PC-9 (cell line): Measurements from ENCODE around the gene HK3. TPM values are rescaled to one million over a fixed set of nuclear protein-coding genes. Genes with fewer than 3 reads are reported as not detected.
A peak's percentile ranks its signal among the peaks of the same experiment; 100 is the strongest.

Source experiments
- BruUV-seq: library from RNA; stranded (reverse); fragments of 400-500 nt; replicated peaks from 2 replicates; lab custom pipeline; 2021; lab: Mats Ljungman, UMichigan
- CTCF ChIA-PET: fragments of 300-600 bp; sonication (Branson Sonifier 250); formaldehyde crosslinking; loops from one replicate; lab custom pipeline; 2022; ENCODE audit warnings: antibody characterized with exemption; lab: Charles Lee
- POLR2A ChIA-PET: fragments of 300-600 bp; sonication (Branson Sonifier 250); formaldehyde crosslinking; loops from one replicate; lab custom pipeline; 2022; ENCODE audit warnings: antibody characterized with exemption; ENCODE audit not compliant: unreplicated experiment; lab: Charles Lee
- DNase-seq, 2 experiments: peaks; one replicate each; pipeline versions ENCODE4 v3.0.0 to v3.0.0-alpha.2; 2015 to 2022; ENCODE audit warnings: mixed read lengths in 1 of 2
- H2AFZ ChIP-seq: fragments of 200-600 bp; sonication (generic); 2 replicates; pipeline ENCODE4 v1.8.1; 2017; ENCODE audit warnings: antibody characterized with exemption
- H3F3A ChIP-seq: fragments of 200-600 bp; sonication (generic); 2 replicates; pipeline ENCODE4 v1.8.1; 2017; ENCODE audit warnings: antibody characterized with exemption, mild to moderate bottlenecking, low read depth; ENCODE audit not compliant: insufficient read depth
- H3K27ac ChIP-seq: fragments of 200-600 bp; sonication (generic); 2 replicates; pipeline ENCODE4 v1.6.1; 2016; ENCODE audit warnings: mixed run types
- H3K27me3 ChIP-seq: fragments of 200-600 bp; sonication (generic); 2 replicates; pipeline ENCODE4 v1.6.1; 2016; ENCODE audit warnings: low read depth, mixed run types; ENCODE audit not compliant: insufficient read depth
- H3K36me3 ChIP-seq: fragments of 200-600 bp; sonication (generic); 2 replicates; pipeline ENCODE4 v1.6.1; 2016; ENCODE audit warnings: low read depth, mixed run types
- H3K4me1 ChIP-seq: fragments of 200-600 bp; sonication (generic); replicated peaks from 2 replicates; pipeline ENCODE4 v1.6.1; 2016; ENCODE audit warnings: mixed run types; ENCODE audit not compliant: insufficient read depth
- H3K4me2 ChIP-seq: fragments of 200-600 bp; sonication (generic); 2 replicates; pipeline ENCODE4 v1.6.1; 2017; ENCODE audit warnings: mixed run types
- H3K4me3 ChIP-seq: fragments of 200-600 bp; sonication (generic); 2 replicates; pipeline ENCODE4 v1.6.1; 2016; ENCODE audit warnings: mixed run types
- H3K79me2 ChIP-seq: fragments of 200-600 bp; sonication (generic); 2 replicates; pipeline ENCODE4 v1.6.1; 2017; ENCODE audit warnings: low read depth, mixed run types
- H3K9me2 ChIP-seq: fragments of 200-600 bp; sonication (generic); 2 replicates; pipeline ENCODE4 v1.8.1; 2017; ENCODE audit warnings: mild to moderate bottlenecking; ENCODE audit not compliant: insufficient read depth
- H3K9me3 ChIP-seq: fragments of 200-600 bp; sonication (generic); 2 replicates; pipeline ENCODE4 v1.8.1; 2016; ENCODE audit warnings: low read depth; ENCODE audit not compliant: insufficient read depth
- H4K20me1 ChIP-seq: fragments of 200-600 bp; sonication (generic); 2 replicates; pipeline ENCODE4 v1.8.1; 2017; ENCODE audit not compliant: insufficient read depth
- CTCF ChIP-seq: fragments of 200-600 bp; sonication (generic); conservative IDR thresholded peaks from 2 replicates; pipeline ENCODE4 v1.6.1; 2017; ENCODE audit warnings: mixed run types, antibody characterized with exemption, mild to moderate bottlenecking, moderate library complexity
- EZH2 ChIP-seq: fragments of 200-600 bp; sonication (generic); IDR thresholded peaks from 2 replicates; pipeline ENCODE4 v1.8.0; 2017; ENCODE audit warnings: antibody characterized with exemption, low read depth
- intact Hi-C: fragments of 100-400 bp; cut with micrococcal nuclease; formaldehyde crosslinking; loops from one replicate; pipeline ENCODE4 v1.10.0; 2022; ENCODE audit not compliant: unreplicated experiment
- total RNA-seq: library from RNA; stranded (reverse); gene quantifications from 2 replicates; pipeline ENCODE4 v1.2.3, GENCODE V29; 2021

Gene HK3
- total RNA-seq, 1 experiment from 2014 or later = not detected

- intact Hi-C loops = loop anchor here (2.0 kb wide), 1 partner anchor 21 kb away; no protein-coding TSS in a partner anchor
- ChIA-PET CTCF (no interaction called here), POLR2A (no interaction called here)
- TF ChIP-seq CTCF = no peak
- TF ChIP-seq EZH2 = no peak
- H3K4me1 ChIP-seq = peaks cover 27% of the 10 kb centered on the region
- no peaks in the 10 kb centered on the region for H3K27me3 ChIP-seq
- no peaks in the 10 kb centered on the region for H3K36me3 ChIP-seq
- no peak overlapping the region for H2AFZ ChIP-seq
- no peak overlapping the region for H3K27ac ChIP-seq
- no peaks in the 10 kb centered on the region for H3K9me2 ChIP-seq
- no TSS peak for BruUV-seq
- no peaks in the 10 kb centered on the region for H4K20me1 ChIP-seq
- peaks cover 16% of the 10 kb centered on the region; the same call in 1 of the 2 replicates for H3F3A ChIP-seq
- no peak overlapping the region for H3K4me3 ChIP-seq
- H3K79me2 ChIP-seq = no peaks in the 10 kb centered on the region
- no peak overlapping the region for H3K4me2 ChIP-seq
- H3K9me3 ChIP-seq = no peaks in the 10 kb centered on the region
- DNase-seq = no peak
Measured at GRCh38 chr5:176843673-176844072, 55.5 kb downstream of the HK3 start.

- Histone ChIP-seq H3K4me1 (no peaks in the 10 kb centered on the region), H3K27ac (no peak overlapping the region), H3K36me3 (no peaks in the 10 kb centered on the region), H2AFZ (no peak overlapping the region), H3K9me3 (no peaks in the 10 kb centered on the region), H4K20me1 (no peaks in the 10 kb centered on the region), H3K79me2 (no peaks in the 10 kb centered on the region), H3K27me3 (no peaks in the 10 kb centered on the region), H3K4me3 (no peak overlapping the region), H3K4me2 (no peak overlapping the region), H3K9me2 (no peaks in the 10 kb centered on the region), H3F3A (0 out of 2 replicates have a peak, but pooled peaks cover under 1% of the 10 kb centered on the region)
- POLR2A ChIA-PET = no interaction called here
- DNase-seq = peak in 1 of 2 experiments; percentile 79
- no TSS peak for BruUV-seq
- intact Hi-C loops = no loop called here
- TF ChIP-seq CTCF (no peak), EZH2 (no peak)
- CTCF ChIA-PET = interaction anchor here (0.6 kb wide), 1 partner anchor 177 kb away, joined by 3 read pairs; no protein-coding TSS in a partner anchor
Measured at GRCh38 chr5:176837707-176838115, 61.4 kb downstream of the HK3 start.

- CTCF ChIA-PET = no interaction called here
- H3K4me3 ChIP-seq = no peak overlapping the region
Measured at GRCh38 chr5:176836811-176837706, 62.1 kb downstream of the HK3 start.

More at GRCh38 chr5:176836811-176837706, 62.1 kb downstream of the HK3 start:
- no peaks in the 10 kb centered on the region for H3K79me2 ChIP-seq
- no peaks in the 10 kb centered on the region for H3K36me3 ChIP-seq
- intact Hi-C loops = no loop called here
- BruUV-seq = no TSS peak
- no peak for TF ChIP-seq EZH2
- no peak for TF ChIP-seq CTCF
- no peaks in the 10 kb centered on the region for H3F3A ChIP-seq
- DNase-seq = no peak
- no peaks in the 10 kb centered on the region for H4K20me1 ChIP-seq
- no peak overlapping the region for H3K4me2 ChIP-seq
- no peaks in the 10 kb centered on the region for H3K4me1 ChIP-seq
- no peak overlapping the region for H2AFZ ChIP-seq
- no peaks in the 10 kb centered on the region for H3K9me3 ChIP-seq
- H3K9me2 ChIP-seq = no peaks in the 10 kb centered on the region
- no peaks in the 10 kb centered on the region for H3K27me3 ChIP-seq
- POLR2A ChIA-PET = no interaction called here
- H3K27ac ChIP-seq = no peak overlapping the region
